HG02973 (cell line): Measurements from ENCODE around the gene PIP4K2B.

ENCODE experiments used
- ATAC-seq: cut with Tn5 transposase; IDR thresholded peaks from one replicate; pipeline ENCODE4 v1.9.1; 2021; ENCODE audit warnings: moderate library complexity; ENCODE audit not compliant: unreplicated experiment

Gene PIP4K2B

DNA sequence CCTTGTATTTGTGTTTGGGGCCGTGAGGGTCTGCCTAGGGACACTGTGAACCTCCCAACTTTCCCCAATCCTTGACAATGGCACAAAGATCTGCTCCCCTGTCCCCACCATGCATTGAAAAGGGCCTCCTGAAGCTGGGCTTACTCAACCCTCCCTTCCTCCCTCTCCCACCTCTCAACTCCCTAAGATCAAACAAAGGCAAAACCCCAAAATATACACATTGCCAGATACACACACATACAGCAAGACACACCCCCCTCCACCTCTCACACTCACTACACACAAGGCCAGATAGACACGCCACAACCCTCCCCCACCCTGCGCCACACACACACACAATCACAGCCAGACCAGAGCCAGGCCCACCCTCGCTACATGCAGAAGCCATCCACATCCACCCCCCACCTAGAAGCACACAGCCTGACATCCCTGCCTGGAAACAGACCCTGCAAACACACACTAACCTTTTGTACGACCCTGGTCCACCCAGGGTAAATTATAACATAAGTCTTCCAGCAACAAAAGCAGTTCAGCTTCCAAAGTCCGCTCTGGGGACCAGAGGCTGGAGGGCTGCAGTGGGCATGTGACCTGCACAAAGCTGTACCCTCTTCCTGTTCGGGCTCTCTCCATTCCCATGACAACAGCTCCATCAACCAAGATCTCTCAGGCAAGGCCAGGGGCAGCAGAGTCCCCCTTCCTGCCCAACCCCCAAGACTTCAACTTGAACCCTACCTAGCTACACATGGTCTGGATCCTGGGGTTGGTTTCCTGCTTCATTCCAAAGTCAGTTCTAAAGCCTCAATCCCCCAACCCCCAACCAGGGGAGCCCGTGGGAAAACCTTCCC is 53.1 kb downstream of the PIP4K2B start:
- no peak for ATAC-seq

DNA sequence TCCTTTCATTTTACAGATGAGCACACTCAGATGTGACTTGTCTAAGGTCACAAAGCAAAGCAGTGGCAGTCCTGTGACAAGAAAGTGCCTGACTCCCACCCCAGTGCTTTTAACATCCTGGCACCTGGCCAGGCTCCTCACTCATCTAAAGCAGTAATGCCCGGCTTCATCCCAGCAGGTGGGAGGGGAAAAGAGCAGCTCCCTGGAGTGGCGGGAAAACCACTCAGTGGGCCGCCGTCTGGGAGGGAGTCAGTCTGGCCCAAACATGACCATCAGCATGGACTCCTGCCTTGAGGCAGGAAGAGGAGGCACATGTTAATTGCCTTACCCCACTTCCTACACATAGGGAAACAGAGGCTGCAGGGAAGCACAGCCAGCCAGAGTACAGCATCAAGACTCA is 53.8 kb downstream of the PIP4K2B start:
- ATAC-seq, result no peak

DNA sequence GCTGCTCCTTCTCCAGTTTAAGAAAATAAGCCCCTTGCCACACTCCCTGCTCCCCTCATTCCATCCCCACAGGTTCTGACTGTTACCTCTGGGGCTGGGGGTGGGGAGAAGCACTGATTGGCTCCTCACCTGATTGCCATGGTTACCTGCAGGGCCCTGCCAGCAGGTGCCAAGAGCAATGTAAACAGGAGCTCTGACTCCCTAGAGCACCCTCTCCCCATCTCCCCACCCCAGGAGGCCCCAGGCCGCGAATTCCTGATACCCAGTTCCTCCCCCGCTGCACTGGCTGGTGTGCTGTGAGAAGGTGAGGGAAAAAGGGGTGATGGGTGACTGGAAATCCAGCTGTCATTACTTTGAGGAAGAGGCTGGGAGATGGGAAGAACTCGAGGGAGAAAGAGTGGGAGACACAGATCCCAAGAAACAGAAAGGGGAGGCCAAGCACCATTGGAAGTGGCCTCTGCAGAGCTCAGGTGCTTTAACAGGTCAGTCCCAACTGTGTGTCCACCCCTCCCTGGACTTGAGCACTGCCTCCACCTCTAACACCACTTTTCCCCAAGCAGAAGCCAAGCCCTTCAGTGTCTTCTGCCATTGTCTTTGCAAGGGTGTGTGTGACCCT is 55.7 kb downstream of the PIP4K2B start:
- ATAC-seq, result no peak

DNA sequence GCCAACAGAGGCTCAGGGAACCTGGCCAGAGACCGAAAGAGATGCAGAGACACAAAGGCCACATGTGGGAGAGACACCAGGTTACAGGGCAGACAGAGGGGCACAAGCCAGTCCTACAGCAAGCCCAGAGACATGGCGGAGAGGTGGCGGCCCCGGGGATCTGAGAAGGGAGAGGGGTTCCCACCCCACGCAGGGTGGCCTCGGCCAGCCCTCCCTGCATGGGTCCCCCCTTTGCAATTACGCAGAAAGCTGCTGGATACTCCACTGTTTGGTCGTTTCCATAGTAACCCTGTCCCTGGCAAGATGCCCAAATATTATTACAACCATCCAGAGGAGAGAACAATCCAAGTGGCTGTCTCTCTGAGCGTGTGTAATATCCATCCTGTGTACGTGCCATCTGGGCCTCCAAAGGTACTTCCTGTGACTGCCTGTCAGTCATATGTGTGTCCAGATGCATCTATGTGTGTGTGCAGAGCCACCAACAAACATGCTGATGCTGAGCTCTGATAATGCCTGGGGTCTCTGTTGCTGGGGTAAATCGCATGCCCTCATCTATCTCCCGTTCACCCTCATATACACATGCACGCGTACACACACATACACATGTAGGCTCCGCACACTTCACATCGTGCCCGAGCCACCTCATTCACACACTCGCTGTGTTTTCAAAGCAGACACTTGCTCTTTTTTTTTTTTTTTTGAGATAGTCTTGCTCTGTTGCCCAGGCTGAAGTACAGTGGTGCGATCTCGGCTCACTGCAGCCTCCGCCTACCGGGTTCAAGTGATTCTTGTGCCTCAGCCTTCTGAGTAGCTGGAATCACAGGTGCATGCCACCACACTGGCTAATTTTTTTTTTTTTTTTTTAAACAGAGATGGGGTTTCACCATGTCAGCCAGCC is 56.7 kb downstream of the PIP4K2B start:
- ATAC-seq, result no peak

DNA sequence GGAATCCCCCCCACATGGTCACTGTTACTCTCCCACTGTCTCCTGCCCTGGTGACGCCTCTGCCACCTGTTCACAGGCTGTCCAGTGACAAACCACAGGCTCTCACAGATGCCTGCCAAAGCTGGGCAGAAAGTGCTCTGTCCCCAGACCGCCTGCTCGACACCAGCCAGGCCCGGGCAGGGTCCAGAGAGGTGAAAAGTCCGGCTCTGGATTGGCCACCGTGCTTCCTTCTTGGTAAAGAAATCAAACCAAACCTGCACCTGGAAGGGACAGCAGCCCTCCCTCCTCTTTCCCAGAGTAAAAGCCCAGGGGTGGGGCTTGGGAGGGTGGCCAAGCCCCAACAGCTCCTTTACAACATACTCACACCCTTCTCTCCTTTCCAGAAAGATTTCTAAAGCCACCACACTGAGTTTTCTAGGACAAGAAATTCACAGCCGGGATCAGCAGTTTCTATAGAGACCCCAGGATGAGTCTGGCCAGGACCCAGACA is 57.4 kb downstream of the PIP4K2B start:
- ATAC-seq, result no peak

DNA sequence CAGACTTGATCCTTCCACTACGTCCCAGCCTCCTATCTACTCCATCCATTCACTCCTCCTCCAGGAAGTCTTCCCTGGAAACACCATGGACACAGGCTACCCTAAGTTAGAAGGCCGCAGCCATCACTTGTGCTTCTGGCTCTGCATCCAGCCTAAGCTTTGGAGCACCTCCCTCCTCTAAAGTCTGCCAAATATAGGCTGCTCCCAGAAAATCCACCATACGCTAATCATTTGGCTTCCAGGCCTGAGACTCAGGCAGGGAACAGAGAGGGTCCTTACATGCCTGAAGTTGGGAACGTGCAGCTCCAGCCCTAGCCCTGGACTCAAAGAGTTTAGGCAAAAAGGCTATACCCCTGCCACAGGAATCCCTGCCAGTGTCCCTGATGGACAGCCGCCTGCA is 57.9 kb downstream of the PIP4K2B start:
- no peak for ATAC-seq

DNA sequence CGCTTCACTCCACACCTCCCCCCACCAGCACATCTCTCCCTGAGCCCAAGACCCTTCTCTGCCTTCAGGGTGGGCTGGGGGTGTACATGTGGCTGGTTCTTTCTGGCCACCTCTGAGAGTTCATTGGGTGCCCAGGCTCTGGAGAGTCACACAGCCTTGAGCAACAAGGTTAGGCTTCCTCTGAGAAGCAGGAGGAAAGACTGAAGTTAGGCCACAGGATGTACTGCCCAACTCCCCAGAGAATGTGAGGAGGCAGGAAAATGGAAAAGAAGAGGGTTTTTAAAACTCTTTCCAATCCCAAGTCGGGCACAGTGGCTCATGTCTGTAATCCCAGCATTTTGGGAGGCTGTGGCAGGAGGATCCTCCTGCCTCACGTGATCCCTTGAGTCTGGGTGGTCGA is 58.5 kb downstream of the PIP4K2B start:
- ATAC-seq, result no peak

DNA sequence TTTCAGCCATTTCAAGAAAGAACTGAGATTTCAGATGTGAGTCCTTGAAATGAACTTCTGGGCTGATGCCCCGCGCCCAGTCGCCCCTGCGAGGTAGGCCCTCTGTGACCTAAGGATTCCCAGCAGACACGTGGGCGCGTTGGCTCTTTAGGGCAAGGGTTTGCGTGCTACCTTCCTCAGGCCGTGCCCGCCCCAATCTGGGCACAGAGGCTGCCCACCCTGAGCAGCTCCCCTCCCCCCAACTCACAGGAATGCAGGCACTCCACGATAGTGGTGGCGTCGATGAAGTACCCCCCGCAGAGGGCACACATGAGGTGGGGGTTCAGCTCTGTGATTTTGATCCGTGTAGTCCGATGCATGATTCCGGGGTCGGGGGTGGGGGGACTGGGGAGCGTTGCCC is 59.3 kb downstream of the PIP4K2B start:
- no peak for ATAC-seq

DNA sequence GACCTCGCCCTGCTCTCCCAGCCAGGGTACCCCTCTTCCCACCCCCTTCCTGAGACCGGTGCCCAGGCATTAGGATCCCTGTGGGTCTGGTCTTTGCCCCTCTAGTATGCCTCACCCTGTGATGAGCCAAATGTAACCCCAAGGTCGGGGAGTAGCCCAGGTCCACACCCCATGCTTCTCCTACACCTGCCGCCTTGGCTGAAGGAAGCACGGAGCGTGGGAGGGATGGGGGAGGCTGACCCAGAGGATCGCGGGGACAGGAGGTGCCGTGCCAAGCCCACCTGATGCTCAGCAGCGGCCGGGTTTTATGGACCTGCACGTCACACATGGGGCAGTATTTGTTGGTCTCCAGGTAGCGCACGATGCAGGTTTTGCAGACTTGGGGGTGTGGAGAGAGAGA is 60.1 kb downstream of the PIP4K2B start:
- ATAC-seq, result no peak

DNA sequence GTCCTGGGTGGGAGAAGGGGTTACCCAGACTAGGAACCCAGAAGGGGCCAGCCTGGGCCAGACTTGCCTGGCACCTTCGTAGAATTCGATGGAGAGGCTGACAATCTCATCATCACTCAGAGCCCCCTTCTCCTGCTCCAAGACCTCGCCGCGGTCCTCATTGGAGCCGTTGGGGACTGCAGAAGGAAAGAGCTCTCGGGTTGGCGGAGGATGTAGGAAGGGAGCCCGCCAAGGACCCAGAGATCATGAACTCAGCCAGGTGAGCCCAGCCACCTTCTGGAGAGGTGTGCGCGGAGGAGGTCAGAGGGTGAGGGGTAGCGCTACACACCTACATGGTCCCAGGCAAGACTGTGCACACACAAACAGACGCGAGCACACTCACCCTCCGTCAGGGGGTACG is 60.7 kb downstream of the PIP4K2B start:
- ATAC-seq, result no peak

DNA sequence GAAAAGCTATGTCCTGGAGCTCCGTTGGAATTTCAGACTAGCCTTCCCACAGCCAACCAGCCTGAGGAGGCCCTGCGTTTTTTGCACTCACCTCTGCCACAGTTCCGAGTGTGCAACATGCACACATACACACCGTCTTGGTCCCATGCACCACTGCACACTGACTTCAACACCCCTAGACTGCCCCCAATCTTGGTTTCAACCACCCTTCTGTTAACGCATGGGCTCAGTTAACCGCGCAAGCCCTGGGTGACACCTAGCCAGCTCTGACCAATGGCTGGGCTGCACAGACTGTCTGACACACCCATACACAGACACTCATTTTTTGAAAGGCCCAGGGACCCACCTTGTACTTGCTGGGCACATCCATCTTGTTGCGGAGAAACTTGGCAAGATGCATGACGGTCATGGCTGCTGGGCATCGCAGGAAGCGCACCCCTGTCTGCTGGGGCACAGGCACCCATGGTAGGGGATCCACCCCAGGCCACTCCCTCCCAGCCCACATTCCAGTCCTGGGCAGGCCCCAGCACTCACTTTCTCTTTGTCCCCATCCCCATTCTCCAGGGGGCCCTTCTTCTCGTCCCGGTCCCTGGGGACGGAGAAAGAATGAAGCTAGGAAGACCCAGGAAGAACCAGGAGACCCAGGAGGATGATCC is 61.2 kb downstream of the PIP4K2B start:
- no peak for ATAC-seq

DNA sequence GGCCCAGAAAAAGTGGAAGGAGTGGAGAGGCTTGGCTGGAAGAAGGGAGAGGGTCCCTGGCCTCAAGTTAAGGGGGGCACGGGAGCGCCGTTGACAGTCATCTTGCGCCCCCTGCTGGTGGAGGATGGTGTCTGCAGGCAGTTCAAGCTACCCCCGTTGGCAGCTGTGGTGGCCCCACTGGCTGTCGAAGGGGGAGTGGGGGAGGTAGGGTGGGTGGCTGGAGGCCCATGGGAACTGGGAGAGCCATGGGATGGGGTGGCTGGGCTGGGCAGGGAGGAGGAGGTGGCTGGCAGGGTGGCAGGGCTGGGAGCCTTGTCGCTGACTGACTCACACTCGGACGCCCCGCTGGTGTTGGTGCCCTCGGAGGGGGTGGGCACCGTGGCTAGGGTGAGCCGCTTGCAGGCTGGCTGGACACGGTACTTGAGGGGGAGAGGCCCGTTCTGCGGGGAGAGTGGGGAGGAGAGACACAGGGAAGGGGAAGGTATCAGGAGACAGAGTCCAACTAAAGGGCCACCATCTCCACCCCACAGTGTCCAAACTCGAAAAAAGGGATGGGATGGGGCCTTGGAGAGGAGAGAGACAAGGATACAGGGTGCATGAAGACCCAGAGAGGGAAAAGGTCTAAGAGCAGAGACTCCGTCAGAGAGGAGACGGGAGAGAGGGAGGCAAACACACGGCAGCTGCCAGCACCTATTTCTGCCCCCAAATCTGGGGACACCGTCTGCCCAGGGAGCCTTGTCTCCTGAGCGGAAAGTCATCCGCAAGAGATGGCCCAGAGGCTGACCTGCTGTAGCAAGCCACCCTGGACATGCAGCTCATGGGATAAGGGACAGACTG is 64.0 kb downstream of the PIP4K2B start:
- no peak for ATAC-seq

DNA sequence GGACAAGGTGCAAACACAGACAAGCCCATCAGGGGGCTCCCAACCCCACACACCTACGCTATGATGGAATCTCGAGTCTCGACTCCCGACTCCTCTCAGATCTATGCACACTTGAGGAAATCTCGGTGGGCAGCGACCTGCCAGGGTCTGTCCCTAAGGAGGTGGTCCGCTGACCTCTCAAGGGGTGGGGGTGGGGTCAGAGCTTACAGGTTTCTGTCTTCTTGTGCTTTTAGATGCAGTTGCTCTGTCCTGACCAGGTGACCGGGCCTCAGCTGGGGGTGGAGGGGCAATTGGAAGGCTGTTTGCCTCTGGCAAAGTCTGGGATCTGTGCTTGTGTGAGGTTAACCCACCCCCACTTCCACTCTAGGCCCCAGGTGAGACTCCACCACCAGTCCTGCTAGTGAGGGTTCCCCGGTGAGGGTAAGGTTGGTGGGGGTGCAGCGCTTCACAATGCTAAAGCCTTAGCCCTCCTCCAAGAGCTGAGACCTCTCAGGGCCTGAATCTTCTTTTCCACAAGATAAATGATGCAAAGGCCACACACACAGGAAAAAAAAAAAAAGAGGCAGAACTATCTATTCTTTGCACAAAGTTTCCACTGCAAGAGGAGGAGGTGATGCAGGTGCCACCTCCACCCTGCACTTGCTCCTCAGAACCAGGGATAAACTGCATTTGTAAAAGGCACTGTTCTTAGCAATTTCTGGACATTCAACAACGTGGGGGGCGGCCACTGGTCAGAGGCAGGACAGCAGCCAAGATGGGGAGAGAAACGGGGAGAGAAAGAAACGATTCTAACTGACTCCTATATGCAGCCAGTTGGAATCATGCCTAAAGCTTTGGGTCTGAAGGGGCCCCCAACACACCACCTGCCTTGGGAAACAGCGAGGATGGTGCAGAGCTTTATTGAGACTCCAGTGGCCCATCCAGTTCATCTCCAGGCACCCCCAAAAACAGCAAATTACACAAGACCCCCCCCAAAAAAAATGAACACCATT is 65.1 kb downstream of the PIP4K2B start:
- ATAC-seq, result no peak

DNA sequence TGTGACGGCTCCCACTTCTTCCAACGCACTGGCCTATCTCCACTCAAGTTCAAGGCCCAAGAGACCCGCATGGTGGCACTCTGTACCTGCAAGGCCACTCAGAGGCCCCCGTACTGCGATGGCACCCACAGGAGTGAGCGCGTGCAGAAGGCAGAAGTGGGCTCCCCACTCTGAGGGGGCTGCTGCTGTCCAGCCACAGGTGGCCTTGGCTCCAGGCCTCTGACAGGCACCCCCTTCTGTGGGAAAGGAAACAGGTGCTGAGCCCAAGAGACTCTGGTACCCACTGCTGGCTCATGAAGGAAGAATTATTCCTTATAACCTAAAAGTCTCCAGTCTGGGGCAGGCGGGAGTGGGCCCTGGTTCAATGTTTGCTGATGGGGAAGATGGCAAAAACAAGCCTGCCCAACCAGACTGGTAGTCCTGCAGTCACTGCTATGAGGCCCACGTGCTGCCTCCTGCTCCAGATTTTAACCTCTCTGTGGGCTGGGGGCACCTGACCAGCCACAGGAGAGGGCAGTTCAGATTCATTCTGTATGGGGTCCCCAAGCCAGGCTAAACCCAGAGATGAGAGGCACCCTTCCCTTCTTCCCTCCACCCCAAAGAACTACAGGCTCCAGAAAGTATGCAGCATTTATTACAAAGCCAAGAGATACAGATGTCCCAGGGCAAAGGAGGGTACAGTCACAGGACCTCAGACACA is 65.9 kb downstream of the PIP4K2B start:
- no peak for ATAC-seq

DNA sequence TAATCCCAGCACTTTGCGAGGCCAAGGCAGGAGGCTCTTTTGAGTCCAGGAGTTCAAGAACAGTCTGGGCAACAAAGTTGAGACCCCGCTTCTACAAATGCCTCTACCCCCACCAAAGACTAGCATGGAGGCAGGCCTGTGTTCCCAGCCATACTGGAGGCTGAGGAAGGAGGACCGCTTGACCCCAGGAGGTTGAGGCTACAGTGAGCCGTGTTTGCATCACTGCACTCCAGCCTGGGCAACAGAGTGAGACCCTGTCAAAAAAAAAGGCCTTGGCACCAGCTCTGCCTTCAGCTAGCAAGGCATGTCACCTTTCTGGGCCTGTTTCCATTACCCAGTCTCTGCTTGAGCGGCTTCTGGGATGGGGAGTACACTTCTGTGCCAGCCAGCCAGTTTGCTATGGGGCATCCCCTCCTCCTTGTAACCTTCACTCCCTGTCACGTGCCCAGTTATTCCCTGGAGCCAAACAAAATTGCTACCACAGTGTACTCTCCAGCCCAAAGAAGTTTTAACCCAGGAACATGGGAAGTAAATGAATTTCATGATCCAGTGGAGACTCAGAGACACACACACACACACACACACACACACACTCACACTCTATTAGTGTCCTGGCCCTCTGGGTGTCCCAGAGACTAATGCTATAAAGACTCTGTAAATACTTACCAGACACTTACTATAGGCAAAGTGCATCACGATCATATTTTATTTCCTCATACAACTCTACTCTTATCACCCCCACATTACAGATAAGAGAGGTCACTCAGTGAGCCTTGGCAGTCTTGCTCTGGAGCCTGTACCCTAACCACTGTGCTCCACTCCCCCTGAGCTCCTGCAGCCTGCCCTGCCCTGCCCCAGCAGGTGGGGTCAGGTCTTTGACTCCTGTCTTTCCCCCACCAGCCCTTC is 66.7 kb downstream of the PIP4K2B start:
- no peak for ATAC-seq

DNA sequence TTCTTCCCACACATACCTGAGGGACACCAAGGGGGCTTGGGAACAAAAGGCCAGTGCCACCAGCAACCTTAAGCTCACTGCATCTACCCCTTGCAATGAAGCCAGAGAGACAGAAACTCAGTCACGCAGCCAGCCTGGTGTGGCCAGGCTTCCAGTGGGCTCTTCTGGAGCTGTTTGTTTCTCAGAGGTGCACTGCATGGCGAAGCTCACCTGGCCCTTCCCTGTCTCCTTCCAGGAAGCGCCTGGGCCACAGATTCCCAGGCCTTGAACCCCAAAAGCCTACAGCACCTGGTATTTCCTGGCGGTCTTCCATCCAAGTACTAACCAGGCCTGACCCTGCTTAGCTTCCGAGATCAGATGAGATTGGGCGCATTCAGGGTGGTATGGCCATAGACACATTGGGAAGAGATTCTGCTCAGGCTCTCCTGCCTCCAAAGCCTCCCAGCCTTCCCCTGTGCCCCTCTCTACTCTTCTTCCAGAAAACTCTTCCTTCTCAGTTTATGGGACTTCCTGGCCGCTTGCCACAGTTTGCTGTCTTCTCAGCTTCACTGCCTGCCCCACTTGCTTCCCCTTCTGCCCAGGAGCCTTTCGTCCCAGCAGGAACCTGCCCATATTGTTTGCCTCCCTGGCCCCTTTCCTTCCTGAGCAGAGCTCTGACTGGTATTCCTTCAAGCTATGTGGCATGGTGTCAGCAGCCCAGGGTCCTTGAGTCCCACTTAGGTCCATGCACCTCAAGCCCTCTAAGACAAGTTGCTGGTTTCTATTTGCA is 67.6 kb downstream of the PIP4K2B start:
- ATAC-seq, result no peak
